Mucosa of descending colon (tissue), 3 donors: Measurements from ENCODE around the gene ZNF248. TPM values are rescaled to one million over a fixed set of nuclear protein-coding genes. Genes with fewer than 3 reads are reported as not detected.
A peak's percentile ranks its signal among the peaks of the same experiment; 100 is the strongest.

ENCODE experiments used
- ATAC-seq: fragments of 200-7000 bp; cut with Tn5 transposase; one replicate; pipeline ENCODE4 v1.9.1; 2020; ENCODE audit warnings: mild to moderate bottlenecking, moderate library complexity
- DNase-seq, 3 donors: peaks; one replicate each; pipeline ENCODE4 v3.0.0-alpha.2; 2020
- H3K36me3 ChIP-seq: fragments of 200-600 bp; one replicate; pipeline ENCODE4 v1.8.0; 2021; ENCODE audit warnings: low read depth, mild to moderate bottlenecking
- H3K4me1 ChIP-seq: fragments of 200-600 bp; one replicate; pipeline ENCODE4 v1.8.0; 2021; ENCODE audit warnings: low read depth, mild to moderate bottlenecking
- H3K4me3 ChIP-seq: fragments of 200-600 bp; one replicate; pipeline ENCODE4 v1.8.0; 2021; ENCODE audit warnings: mild to moderate bottlenecking
- H3K9me3 ChIP-seq: fragments of 200-600 bp; one replicate; pipeline ENCODE4 v1.8.0; 2021; ENCODE audit warnings: mild to moderate bottlenecking
- CTCF ChIP-seq: fragments of 200-600 bp; IDR thresholded peaks from one replicate; pipeline ENCODE4 v1.8.0; 2022; ENCODE audit warnings: antibody characterized with exemption, mild to moderate bottlenecking
- intact Hi-C, 2 donors: fragments of 100-400 bp; cut with DNase I in 1 of 2; cut with micrococcal nuclease in 1 of 2; formaldehyde crosslinking; loops; one replicate each; pipeline versions ENCODE4 v1.11.0 to v1.11.1; 2022; cut with DNase I, micrococcal nuclease
- total RNA-seq, 3 donors: library from RNA; stranded (reverse); fragmentation: NEBNext Ultra II Directional in 2 of 3; extraction: Animal tissue kit (Norgen Biotek cat#: 25700) in 2 of 3; gene quantifications; one replicate each; pipeline versions ENCODE4 v1.2.1 to v1.2.4, GENCODE V29; 2021 to 2023
- donor health status: DM: no; HTN: no; CAD: no; lungs with moderate emphysema.
- donor health status: DM: no; HTN: no; CAD: no.
- donor health status: DM: no; HTN: yes; CAD: no.

The ZNF248 gene
- total RNA-seq, 3 donors from 2014 or later: 10.0 to 36.6 (median 11.6) TPM

- intact Hi-C loops: no loop called here
- ATAC-seq: no peak
These were observed 55.9 kb downstream of the ZNF248 start for GRCh38 chr10:37801557-37801956.

GRCh38 chr10:37794305-37794976 lies 63.0 kb downstream of the ZNF248 start:
- intact Hi-C loops: no loop called here
- DNase-seq (no peak), ATAC-seq (no peak)
- no peak overlapping the region for H3K4me3 ChIP-seq
- H3K4me1 ChIP-seq: no peaks in the 10 kb centered on the region
- H3K36me3 ChIP-seq: no peaks in the 10 kb centered on the region
- H3K9me3 ChIP-seq: peaks cover 43% of the 10 kb centered on the region
- no peak for TF ChIP-seq CTCF

More at GRCh38 chr10:37801557-37801956, 55.9 kb downstream of the ZNF248 start:
- H3K36me3 ChIP-seq: no peaks in the 10 kb centered on the region
- no peak for DNase-seq
- no peak overlapping the region for H3K4me3 ChIP-seq
- no peaks in the 10 kb centered on the region for H3K4me1 ChIP-seq
- H3K9me3 ChIP-seq: peaks cover 2% of the 10 kb centered on the region
- TF ChIP-seq CTCF: no peak

- Histone ChIP-seq H3K9me3 (peaks cover 39% of the 10 kb centered on the region), H3K4me3 (no peak overlapping the region), H3K36me3 (no peaks in the 10 kb centered on the region), H3K4me1 (no peaks in the 10 kb centered on the region)
- DNase-seq (no peak), ATAC-seq (peak; percentile 60)
- no peak for TF ChIP-seq CTCF
- intact Hi-C loops: no loop called here
These were observed 67.8 kb downstream of the ZNF248 start for GRCh38 chr10:37789590-37789989.

- Histone ChIP-seq H3K9me3 (peaks cover 32% of the 10 kb centered on the region), H3K4me3 (no peak overlapping the region), H3K36me3 (no peaks in the 10 kb centered on the region), H3K4me1 (no peaks in the 10 kb centered on the region)
- intact Hi-C loops: no loop called here
- ATAC-seq: no peak
- no peak for TF ChIP-seq CTCF
- DNase-seq: no peak
These were observed 72.7 kb downstream of the ZNF248 start for GRCh38 chr10:37784678-37785077.

GRCh38 chr10:37780536-37780935 lies 76.9 kb downstream of the ZNF248 start:
- no peak overlapping the region for H3K4me3 ChIP-seq
- DNase-seq (peak in 1 of 3 donors; percentile 43), ATAC-seq (no peak)
- H3K36me3 ChIP-seq: no peaks in the 10 kb centered on the region
- intact Hi-C loops: no loop called here
- H3K4me1 ChIP-seq: no peaks in the 10 kb centered on the region
- peaks cover 24% of the 10 kb centered on the region for H3K9me3 ChIP-seq
- no peak for TF ChIP-seq CTCF
